Keratinocyte (primary cell): Measurements from ENCODE around the gene UNK. TPM values are rescaled to one million over a fixed set of nuclear protein-coding genes. Genes with fewer than 3 reads are reported as not detected.

Experiments used
- DNase-seq: peaks from one replicate; pipeline ENCODE4 v3.0.0-alpha.2; 2011; ENCODE audit warnings: low read depth, missing footprints, low spot score
- FAIRE-seq: peaks from 2 replicates; lab custom pipeline; 2011; peaks lifted over from hg19 to GRCh38; lab: Jason Lieb, UNC
- H2AFZ ChIP-seq: 2 replicates; pipeline ENCODE4 v1.6.0; 2012; ENCODE audit warnings: low read length, control low read depth, inconsistent platforms; ENCODE audit not compliant: control insufficient read depth
- H3K27ac ChIP-seq: 2 replicates; pipeline ENCODE4 v1.5.1; 2011; ENCODE audit warnings: low read length; ENCODE audit not compliant: control insufficient read depth, insufficient read depth
- H3K27me3 ChIP-seq: 3 replicates; pipeline ENCODE4 v1.6.0; 2011; ENCODE audit warnings: low read length; ENCODE audit not compliant: control insufficient read depth, insufficient read depth; ENCODE audit errors: extremely low read depth
- H3K36me3 ChIP-seq, 2 experiments: 2 replicates in 1 of 2; 3 replicates in 1 of 2; pipeline ENCODE4 v1.5.1; 2011; ENCODE audit warnings: low read length in 2 of 2, mild to moderate bottlenecking in 1 of 2; ENCODE audit not compliant: control insufficient read depth in 2 of 2, insufficient read depth in 2 of 2; ENCODE audit errors: extremely low read depth in 1 of 2
- H3K4me1 ChIP-seq: 3 replicates; pipeline ENCODE4 v1.5.1; 2011; ENCODE audit warnings: low read length; ENCODE audit not compliant: control insufficient read depth, insufficient read depth; ENCODE audit errors: extremely low read depth
- H3K4me2 ChIP-seq: 3 replicates; pipeline ENCODE4 v1.6.0; 2011; ENCODE audit warnings: low read depth, low read length; ENCODE audit not compliant: control insufficient read depth, insufficient read depth; ENCODE audit errors: extremely low read depth
- H3K4me3 ChIP-seq, 3 experiments: fragments of 200-600 bp in 1 of 3; sonication (generic) in 1 of 3; 2 replicates in 2 of 3; 3 replicates in 1 of 3; pipeline ENCODE4 v1.5.1; 2011 to 2016; ENCODE audit warnings: low read length in 3 of 3, mild to moderate bottlenecking in 3 of 3, control low read depth in 2 of 3, inconsistent platforms in 1 of 3, low read depth in 1 of 3, mixed read lengths in 1 of 3, mixed run types in 1 of 3, moderate library complexity in 1 of 3; ENCODE audit not compliant: control insufficient read depth in 2 of 3, insufficient read depth in 2 of 3; ENCODE audit errors: extremely low read depth in 1 of 3
- H3K79me2 ChIP-seq: 2 replicates; pipeline ENCODE4 v1.6.0; 2012; ENCODE audit warnings: low read length; ENCODE audit not compliant: control insufficient read depth, insufficient read depth
- H3K9ac ChIP-seq: 3 replicates; pipeline ENCODE4 v1.6.0; 2011; ENCODE audit warnings: low read length; ENCODE audit not compliant: control insufficient read depth, insufficient read depth; ENCODE audit errors: extremely low read depth
- H3K9me1 ChIP-seq: 3 replicates; pipeline ENCODE4 v1.6.0; 2011; ENCODE audit warnings: low read length; ENCODE audit not compliant: control insufficient read depth, insufficient read depth; ENCODE audit errors: extremely low read depth
- H3K9me3 ChIP-seq: 2 replicates; pipeline ENCODE4 v1.5.1; 2012; ENCODE audit warnings: low read depth, low read length; ENCODE audit not compliant: control insufficient read depth
- H4K20me1 ChIP-seq: 3 replicates; pipeline ENCODE4 v1.6.0; 2011; ENCODE audit warnings: low read length; ENCODE audit not compliant: control insufficient read depth, insufficient read depth; ENCODE audit errors: extremely low read depth
- CTCF ChIP-seq, 3 experiments: IDR thresholded peaks in 1 of 3; conservative IDR thresholded peaks in 1 of 3; optimal IDR thresholded peaks in 1 of 3; 2 replicates in 2 of 3; 3 replicates in 1 of 3; pipeline versions ENCODE3 to v1.5.1; 2011; ENCODE audit warnings: low read length in 3 of 3, mild to moderate bottlenecking in 3 of 3, moderate library complexity in 2 of 3, control low read depth in 1 of 3, inconsistent platforms in 1 of 3; ENCODE audit not compliant: insufficient read depth in 2 of 3; ENCODE audit errors: extremely low read depth in 1 of 3
- EZH2 ChIP-seq: IDR thresholded peaks from one replicate; pipeline ENCODE4 v1.6.1; 2012; ENCODE audit warnings: inconsistent platforms, mild to moderate bottlenecking, low read length, moderate library complexity
- dilution Hi-C: fragments of 300-500 bp; cut with MboI; formaldehyde crosslinking; loops from one replicate; pipeline ENCODE4 v1.7.0; 2020; ENCODE audit warnings: low sequenced_read_pairs; ENCODE audit not compliant: extremely low pct_ligation_motif_present
- polyA plus RNA-seq, 5 experiments: library from polyadenylated mRNA; depleted of rRNA in 3 of 5; stranded (reverse) in 3 of 5; stranded (forward) in 1 of 5; unstranded in 1 of 5; fragments of >200 nt; gene quantifications; 1 replicate in 1 of 5; 2 replicates in 3 of 5; 3 replicates in 1 of 5; pipeline versions ENCODE4 v1.2.1 to v1.2.3, GENCODE V29; 2011 to 2012; ENCODE audit warnings: missing spikeins in 2 of 5, low read depth in 1 of 5, low replicate concordance in 1 of 5

UNK gene
- polyA plus RNA-seq, 1 donor (not counting 4 experiments of a cell fraction or from before 2014, with no cell fraction given), result 13.0 TPM

- Histone ChIP-seq H3K79me2 (no peaks in the 10 kb centered on the region), H3K9me3 (no peaks in the 10 kb centered on the region), H4K20me1 (no peaks in the 10 kb centered on the region), H3K36me3 (peaks cover 11% of the 10 kb centered on the region in 2 experiments), H3K9me1 (no peaks in the 10 kb centered on the region), H3K27me3 (no peaks in the 10 kb centered on the region), H2AFZ (no peak overlapping the region), H3K4me2 (no peak overlapping the region), H3K9ac (no peak overlapping the region), H3K4me3 (no peak overlapping the region), H3K4me1 (peaks cover 10% of the 10 kb centered on the region), H3K27ac (no peak overlapping the region)
- dilution Hi-C loops, result no loop called here
- TF ChIP-seq CTCF (optimal IDR thresholded peaks at IDR 0.05 in 1 of 3, IDR thresholded peaks at IDR 0.05 in 1 of 3, conservative IDR thresholded peaks at IDR 0.05 in 1 of 3; ENCODE audit: extremely low read depth in 1 of 3, insufficient read depth in 2 of 3, low read length in 3 of 3) (no peak), EZH2 (no peak)
- DNase-seq (no peak), FAIRE-seq (no peak)
Measured at GRCh38 chr17:75824666-75825065, 40.1 kb downstream of the UNK start.

- Histone ChIP-seq H3K27me3 (no peaks in the 10 kb centered on the region), H3K4me1 (peaks cover 5% of the 10 kb centered on the region), H3K27ac (no peak overlapping the region), H3K9me1 (no peaks in the 10 kb centered on the region), H4K20me1 (no peaks in the 10 kb centered on the region), H3K4me2 (no peak overlapping the region), H3K9me3 (no peaks in the 10 kb centered on the region), H2AFZ (no peak overlapping the region), H3K36me3 (peaks cover 11% of the 10 kb centered on the region in 2 experiments), H3K79me2 (no peaks in the 10 kb centered on the region), H3K9ac (no peak overlapping the region), H3K4me3 (no peak overlapping the region)
- no peak for FAIRE-seq
- no peak for DNase-seq
- dilution Hi-C loops, result no loop called here
- TF ChIP-seq EZH2, result no peak
- no peak for TF ChIP-seq CTCF (optimal IDR thresholded peaks at IDR 0.05 in 1 of 3, IDR thresholded peaks at IDR 0.05 in 1 of 3, conservative IDR thresholded peaks at IDR 0.05 in 1 of 3; ENCODE audit: extremely low read depth in 1 of 3, insufficient read depth in 2 of 3, low read length in 3 of 3)
Measured at GRCh38 chr17:75825149-75825552, 40.5 kb downstream of the UNK start.
